Nucleus accumbens (tissue), 56 donors: ENCODE results near the gene FBXL12.
"Not testable (repeated sequence)": the region's sequence is repeated elsewhere in the genome, so short reads cannot be mapped to it uniquely, and the experiment has no call there.

Experiments
- DNase-seq, 56 donors: peaks; one replicate each; lab custom pipeline; 2025; lab: John Stamatoyannopoulos, UW

Gene FBXL12

GRCh38 chr19:9818734-9819595 lies at the start of gene FBXL12:
Gene FBXL12, minus strand, starts transcription at chr19:9819079. Its CDS starts 266 bp downstream, at chr19:9818813.
- peak; percentile 89 to 100 (median 100) for DNase-seq

GRCh38 chr19:9865732-9866501 lies 47.0 kb upstream of the FBXL12 start:
- peak in 7 of 56 donors; percentile 10 to 43 (median 16) for DNase-seq

- DNase-seq, result peak in 1 of 56 donors; percentile 1
Measured at GRCh38 chr19:9863759-9864158, 44.9 kb upstream of the FBXL12 start.

GRCh38 chr19:9862938-9863337 lies 44.1 kb upstream of the FBXL12 start:
- DNase-seq, result no peak

- no peak for DNase-seq
Measured at GRCh38 chr19:9861503-9861902, 42.6 kb upstream of the FBXL12 start.

DNA sequence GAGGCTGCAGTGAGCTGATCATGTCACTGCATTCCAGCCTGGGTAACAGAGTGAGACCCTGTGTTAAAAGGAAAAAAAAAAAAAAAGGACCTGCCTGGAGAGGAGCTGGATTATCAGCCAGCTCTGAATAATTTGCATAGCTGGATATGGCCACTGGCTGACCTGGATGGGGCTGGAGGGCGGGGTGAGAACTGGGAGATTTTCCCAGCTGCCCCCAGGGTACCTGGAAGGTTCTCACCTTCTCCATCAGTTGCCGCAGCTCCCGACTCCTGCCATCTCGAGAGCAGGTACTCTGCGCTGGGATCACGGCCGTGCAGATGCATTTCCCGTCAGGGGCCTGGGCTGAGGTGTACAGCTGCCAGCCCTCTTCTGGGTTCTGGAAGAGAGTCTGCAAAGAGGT lies 41.5 kb upstream of the FBXL12 start:
- DNase-seq, result no peak

- DNase-seq, result no peak
Measured at GRCh38 chr19:9858766-9859165, 39.9 kb upstream of the FBXL12 start.

DNA sequence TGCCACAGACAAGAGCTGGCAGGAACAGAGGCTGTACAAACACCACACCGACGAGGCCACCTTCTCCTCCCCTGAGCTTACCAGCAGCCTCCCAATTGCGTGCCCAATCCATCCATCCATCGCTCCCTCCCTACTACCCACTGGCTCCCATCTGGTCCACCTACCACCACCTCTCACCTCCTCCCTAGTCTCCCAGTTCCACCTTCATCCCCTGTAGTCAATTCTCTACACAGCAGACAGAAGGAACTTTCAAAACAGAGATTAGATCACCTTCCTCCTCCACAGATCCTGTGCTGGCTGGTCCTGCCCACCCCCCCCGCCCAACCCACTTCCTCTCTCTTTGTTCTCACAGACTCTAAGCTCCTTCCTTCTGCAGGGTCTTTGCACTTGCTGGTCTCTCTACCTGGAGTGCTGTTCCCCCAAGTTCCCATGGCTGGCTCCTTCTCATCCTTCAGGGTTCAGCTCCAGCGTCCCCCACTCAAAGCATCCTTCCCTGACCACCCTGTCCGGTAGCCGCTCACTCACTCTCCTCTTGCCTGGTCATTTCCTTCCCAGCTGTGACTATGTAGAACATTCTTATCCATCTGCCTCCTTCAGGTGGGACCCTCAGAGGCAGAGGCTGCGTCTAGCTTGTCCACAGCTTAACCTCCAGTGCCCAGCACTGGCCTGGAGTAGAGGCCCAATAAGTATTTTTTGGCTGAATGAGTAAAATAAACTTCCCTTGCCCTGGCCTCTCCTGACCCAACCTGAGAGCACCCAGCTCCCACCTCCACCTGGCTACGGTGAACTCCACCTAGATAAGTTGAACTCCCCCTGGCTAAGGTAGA lies 39.3 kb upstream of the FBXL12 start:
- DNase-seq, result no peak

- no peak for DNase-seq
Measured at GRCh38 chr19:9857076-9857721, 38.3 kb upstream of the FBXL12 start.

- DNase-seq, result no peak
Measured at GRCh38 chr19:9856609-9857008, 37.7 kb upstream of the FBXL12 start.

DNA sequence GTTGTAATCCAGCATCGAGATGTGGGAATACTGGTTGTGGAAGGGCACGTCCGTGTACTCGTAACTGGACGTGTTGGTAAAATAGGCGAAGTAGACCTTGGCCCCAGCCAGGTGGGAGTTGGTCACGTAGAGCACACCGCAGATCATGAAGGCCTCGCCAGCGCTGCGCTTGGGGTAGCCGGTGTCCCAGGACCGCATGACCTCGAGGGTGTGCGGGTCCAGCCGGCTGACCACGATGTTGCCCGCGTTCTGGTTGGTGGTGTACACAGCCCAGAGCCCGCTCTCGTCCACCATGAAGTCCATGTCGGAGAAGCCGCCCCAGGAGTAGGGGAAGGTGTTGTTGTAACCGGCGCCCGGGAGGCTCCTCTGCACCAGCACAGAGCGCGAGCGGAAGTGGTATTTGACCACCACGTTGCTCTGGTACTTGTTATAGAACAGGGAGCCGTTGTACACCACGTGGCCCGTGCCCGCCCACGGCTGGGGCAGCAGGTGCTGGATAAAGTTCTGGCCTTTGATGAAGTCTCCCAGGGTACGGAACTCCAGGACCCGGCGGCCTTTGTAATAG lies 35.5 kb upstream of the FBXL12 start:
- DNase-seq, result no peak

- peak in 5 of 56 donors; percentile 8 to 31 (median 10) for DNase-seq
Measured at GRCh38 chr19:9850235-9850959, 31.5 kb upstream of the FBXL12 start.

DNA sequence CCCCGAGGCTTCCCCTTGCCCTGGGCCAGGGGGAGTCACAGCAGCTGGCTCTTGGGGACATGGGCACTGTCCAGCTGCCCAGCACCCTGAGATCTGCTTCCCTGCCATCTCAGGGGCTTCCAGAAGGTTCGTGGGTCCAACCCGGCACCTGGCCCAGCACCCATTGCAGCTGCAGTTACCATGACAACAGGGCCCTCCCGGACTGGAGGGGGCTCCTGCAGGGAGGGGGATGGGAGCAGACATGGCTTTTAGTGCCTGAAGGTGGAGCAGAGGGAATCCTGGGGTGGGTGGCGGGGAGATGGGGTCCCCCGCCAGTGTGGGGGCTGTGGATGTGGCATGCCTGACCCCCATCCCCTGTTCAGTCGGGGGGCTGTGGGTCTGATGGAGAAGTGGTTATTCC lies 30.9 kb upstream of the FBXL12 start:
- no peak for DNase-seq

GRCh38 chr19:9848762-9849161 lies 29.9 kb upstream of the FBXL12 start:
- DNase-seq, result no peak

- peak in 5 of 56 donors; percentile 4 to 19 (median 7) for DNase-seq
Measured at GRCh38 chr19:9848060-9848459, 29.2 kb upstream of the FBXL12 start.

- DNase-seq, result peak in 36 of 56 donors; percentile 6 to 69 (median 31)
Measured at GRCh38 chr19:9847087-9847671, 28.3 kb upstream of the FBXL12 start.

DNA sequence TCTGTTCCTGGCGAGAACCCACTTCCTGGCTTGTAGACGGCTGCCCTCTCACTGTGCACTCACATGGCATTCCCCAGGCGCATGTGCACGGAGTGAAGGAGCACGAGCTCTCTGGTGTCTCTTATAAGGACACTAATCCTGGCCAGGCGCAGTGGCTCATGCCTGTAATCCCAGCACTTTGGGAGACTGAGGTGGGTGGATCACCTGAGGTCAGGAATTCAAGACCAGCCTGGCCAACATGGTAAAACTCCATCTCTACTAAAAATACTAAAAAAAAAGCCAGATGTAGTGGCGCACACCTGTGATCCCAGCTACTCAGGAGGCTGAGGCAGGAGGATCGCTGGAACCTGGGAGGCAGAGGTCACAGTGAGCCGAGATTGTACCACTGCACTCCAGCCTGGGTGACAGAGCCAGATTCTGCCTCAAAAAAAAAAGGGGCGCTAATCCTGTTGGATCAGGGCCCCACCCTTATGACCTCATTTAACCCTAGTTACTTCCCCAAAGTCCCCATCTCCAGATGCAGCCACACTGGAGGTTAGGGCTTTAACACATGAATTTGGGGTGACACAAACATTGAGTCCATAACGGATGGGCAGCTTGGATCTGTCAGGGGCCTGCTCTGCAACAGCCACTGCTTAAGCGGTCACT lies 24.9 kb upstream of the FBXL12 start:
- DNase-seq, result not testable (repeated sequence)
